Stomach (tissue), 4 donors: Measurements from ENCODE around the gene SSTR5.

Source experiments
- CTCF ChIP-seq, 7 experiments: fragments of 450-650 bp in 4 of 7; fragments of 200-600 bp in 3 of 7; sonication (generic) in 3 of 7; IDR thresholded peaks; one replicate each; pipeline ENCODE4 v1.5.1; 2016 to 2019; ENCODE audit warnings: antibody characterized with exemption in 7 of 7, control low read depth in 2 of 7, mild to moderate bottlenecking in 1 of 7
- POLR2A ChIP-seq, 4 donors: fragments of 450-650 bp; IDR thresholded peaks; one replicate each; pipeline ENCODE4 v1.6.1; 2016; ENCODE audit warnings: antibody characterized with exemption in 4 of 4, control low read depth in 2 of 4, mild to moderate bottlenecking in 1 of 4, moderate library complexity in 1 of 4
- POLR2AphosphoS5 ChIP-seq, 3 donors: sonication (generic); formaldehyde crosslinking; IDR thresholded peaks; one replicate each; pipeline ENCODE4 v1.6.1; 2016; ENCODE audit warnings: antibody characterized with exemption in 3 of 3

- TF ChIP-seq POLR2AphosphoS5 (IDR thresholded peaks at IDR 0.05) (no peak), CTCF (IDR thresholded peaks at IDR 0.05) (no peak), POLR2A (IDR thresholded peaks at IDR 0.05) (no peak)
These were observed 45.1 kb upstream of the SSTR5 start for GRCh38 chr16:1027501-1027815.
